ENCODE results near the gene BMPR1A.

BMPR1A gene

DNA sequence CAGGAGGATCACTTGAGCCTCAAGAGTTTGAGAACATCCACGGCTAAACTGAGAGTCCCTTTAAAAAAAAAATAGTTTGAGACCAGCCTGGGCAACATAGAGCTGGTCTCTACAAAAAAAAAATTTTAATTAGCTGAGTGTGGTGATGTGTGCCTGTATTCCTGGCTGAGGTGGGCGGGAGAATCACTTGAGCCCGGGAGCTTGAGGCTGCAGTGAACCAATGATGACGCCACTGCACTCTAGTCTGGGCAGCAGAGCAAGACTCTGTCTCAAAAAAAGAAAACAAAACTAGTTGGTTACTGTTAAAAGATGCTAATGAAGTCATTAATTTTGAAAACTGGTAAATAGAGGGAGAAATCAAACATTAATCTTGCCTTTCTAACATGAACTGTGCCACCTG lies 124.6 kb downstream of the BMPR1A start:
- H3K23ac ChIP-seq (ENCODE audit: low read length) = no peak overlapping the region
- H2AFZ ChIP-seq (ENCODE audit: insufficient read depth, low read length, poor library complexity) = no peak overlapping the region
- no peak overlapping the region for H3K4me3 ChIP-seq (ENCODE audit: low read depth, low read length)
- H3K18ac ChIP-seq (ENCODE audit: low read length) = no peak overlapping the region
- no peak overlapping the region for H3K14ac ChIP-seq (ENCODE audit: low read length)
- no peak overlapping the region for H2BK120ac ChIP-seq (ENCODE audit: insufficient read depth, low read length, poor library complexity)
- H3K4me1 ChIP-seq (ENCODE audit: control insufficient read depth in 1 of 2, insufficient read depth in 2 of 2, low read length in 2 of 2) = peaks cover 0 to 2% of the 10 kb centered on the region in 2 experiments
- H2AK5ac ChIP-seq (ENCODE audit: low read length) = no peak overlapping the region
- no peak overlapping the region for H4K91ac ChIP-seq (ENCODE audit: low read depth, low read length)
- no peak overlapping the region for H2BK12ac ChIP-seq (ENCODE audit: low read length)
- no peak for DNase-seq
- H3K27me3 ChIP-seq (ENCODE audit: insufficient read depth, low read length) = no peaks in the 10 kb centered on the region
- H3K36me3 ChIP-seq (ENCODE audit: control insufficient read depth in 1 of 2, insufficient read depth in 2 of 2, low read length in 2 of 2) = peaks cover 0 to 2% of the 10 kb centered on the region in 2 experiments
- H3K27ac ChIP-seq (ENCODE audit: low read depth, low read length) = no peak overlapping the region
- H3K9me3 ChIP-seq (ENCODE audit: insufficient read depth, low read depth, low read length) = no peaks in the 10 kb centered on the region
- H3K9ac ChIP-seq (ENCODE audit: low read length) = no peak overlapping the region
- no peaks in the 10 kb centered on the region for H3K79me2 ChIP-seq (ENCODE audit: control insufficient read depth, insufficient read depth, low read length, poor library complexity)
- peak overlapping the region; percentile 31 for H3K4ac ChIP-seq (ENCODE audit: low read depth, low read length)
- H4K12ac ChIP-seq (ENCODE audit: low read depth, low read length) = no peak overlapping the region
- no peak overlapping the region for H2BK5ac ChIP-seq (ENCODE audit: low read depth, low read length, poor library complexity)
- H3K79me1 ChIP-seq (ENCODE audit: low read length) = no peaks in the 10 kb centered on the region
- H3K4me2 ChIP-seq (ENCODE audit: low read length) = no peak overlapping the region
- WGBS (ENCODE audit: extremely low coverage, insufficient coverage, insufficient read length) = no CpG with 5 or more reads among the region's 4 CpGs
- no peak overlapping the region for H4K8ac ChIP-seq (ENCODE audit: low read depth, low read length)

DNA sequence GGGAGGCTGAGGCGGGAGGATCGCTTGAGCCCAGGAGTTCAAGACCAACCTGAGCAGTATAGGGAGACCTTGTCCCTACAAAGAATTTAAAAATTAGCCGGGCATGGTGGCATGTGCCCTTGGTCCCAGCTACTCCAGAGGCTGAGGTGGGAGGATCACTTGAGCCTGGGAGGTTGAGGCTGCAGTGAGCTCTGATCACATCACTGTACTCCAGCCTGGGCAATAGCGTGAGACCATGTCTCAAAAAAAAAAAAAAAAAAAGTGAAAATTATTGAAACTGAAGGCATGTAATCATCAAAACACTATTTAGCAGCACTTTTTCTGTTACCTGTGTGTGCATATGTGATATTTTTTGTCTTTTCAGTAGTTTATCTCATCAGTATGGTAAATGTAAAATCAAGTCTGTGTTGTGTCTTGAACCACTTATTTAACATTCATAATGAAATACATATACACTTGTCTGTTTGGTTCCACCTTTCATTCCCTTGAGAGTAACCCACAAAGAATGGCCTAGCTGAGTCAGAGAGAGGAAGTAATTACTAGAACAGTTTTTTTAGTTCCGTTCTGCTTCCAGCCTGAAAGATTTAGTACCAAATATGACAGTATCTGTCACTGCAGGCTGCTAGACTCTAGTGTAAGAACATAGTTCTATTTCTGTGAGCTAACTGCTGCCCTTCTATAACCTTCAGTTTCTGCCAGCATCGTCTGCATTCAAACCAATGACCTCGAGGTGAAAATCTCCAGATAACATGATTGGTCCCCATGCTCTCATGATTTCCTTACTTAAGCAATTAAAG lies 132.4 kb downstream of the BMPR1A start:
- Histone ChIP-seq H3K9me3 (ENCODE audit: insufficient read depth, low read depth, low read length) (no peaks in the 10 kb centered on the region), H3K23ac (ENCODE audit: low read length) (no peak overlapping the region), H3K14ac (ENCODE audit: low read length) (no peak overlapping the region), H2BK120ac (ENCODE audit: insufficient read depth, low read length, poor library complexity) (no peak overlapping the region), H4K12ac (ENCODE audit: low read depth, low read length) (no peak overlapping the region), H3K27me3 (ENCODE audit: insufficient read depth, low read length) (no peaks in the 10 kb centered on the region), H2BK12ac (ENCODE audit: low read length) (no peak overlapping the region), H3K9ac (ENCODE audit: low read length) (no peak overlapping the region), H3K27ac (ENCODE audit: low read depth, low read length) (no peak overlapping the region), H2BK5ac (ENCODE audit: low read depth, low read length, poor library complexity) (no peak overlapping the region), H3K18ac (ENCODE audit: low read length) (no peak overlapping the region), H3K4me1 (ENCODE audit: control insufficient read depth in 1 of 2, insufficient read depth in 2 of 2, low read length in 2 of 2) (peaks cover 3% of the 10 kb centered on the region in 2 experiments), H3K36me3 (ENCODE audit: control insufficient read depth in 1 of 2, insufficient read depth in 2 of 2, low read length in 2 of 2) (peaks cover 8 to 11% of the 10 kb centered on the region in 2 experiments), H3K79me2 (ENCODE audit: control insufficient read depth, insufficient read depth, low read length, poor library complexity) (no peaks in the 10 kb centered on the region), H3K79me1 (ENCODE audit: low read length) (peaks cover 2% of the 10 kb centered on the region), H3K4ac (ENCODE audit: low read depth, low read length) (no peak overlapping the region), H3K4me3 (ENCODE audit: low read depth, low read length) (no peak overlapping the region), H3K4me2 (ENCODE audit: low read length) (no peak overlapping the region), H4K91ac (ENCODE audit: low read depth, low read length) (no peak overlapping the region), H2AK5ac (ENCODE audit: low read length) (no peak overlapping the region), H2AFZ (ENCODE audit: insufficient read depth, low read length, poor library complexity) (no peak overlapping the region), H4K8ac (ENCODE audit: low read depth, low read length) (no peak overlapping the region)
- no CpG with 5 or more reads among the region's 7 CpGs for WGBS (ENCODE audit: extremely low coverage, insufficient coverage, insufficient read length)
- no peak for DNase-seq

DNA sequence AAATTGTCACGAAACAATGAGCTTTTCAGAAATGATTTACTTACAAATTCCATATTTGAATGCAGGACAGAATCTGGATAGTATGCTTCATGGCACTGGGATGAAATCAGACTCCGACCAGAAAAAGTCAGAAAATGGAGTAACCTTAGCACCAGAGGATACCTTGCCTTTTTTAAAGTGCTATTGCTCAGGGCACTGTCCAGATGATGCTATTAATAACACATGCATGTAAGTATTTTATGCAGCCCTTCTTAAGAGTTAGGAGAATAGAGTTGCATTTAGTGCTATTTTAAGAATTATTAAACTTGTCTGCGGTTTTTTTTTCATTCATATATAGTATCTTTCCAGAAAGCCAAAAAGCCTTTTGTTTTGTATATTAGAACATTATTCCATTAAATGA lies 133.6 kb downstream of the BMPR1A start:
- H3K18ac ChIP-seq (ENCODE audit: low read length) = no peak overlapping the region
- H3K4me2 ChIP-seq (ENCODE audit: low read length) = no peak overlapping the region
- H3K4me3 ChIP-seq (ENCODE audit: low read depth, low read length) = no peak overlapping the region
- peaks cover 3% of the 10 kb centered on the region in 2 experiments for H3K4me1 ChIP-seq (ENCODE audit: control insufficient read depth in 1 of 2, insufficient read depth in 2 of 2, low read length in 2 of 2)
- no peak for DNase-seq
- H4K91ac ChIP-seq (ENCODE audit: low read depth, low read length) = no peak overlapping the region
- H2BK5ac ChIP-seq (ENCODE audit: low read depth, low read length, poor library complexity) = no peak overlapping the region
- H3K27ac ChIP-seq (ENCODE audit: low read depth, low read length) = no peak overlapping the region
- no peak overlapping the region for H4K12ac ChIP-seq (ENCODE audit: low read depth, low read length)
- no peaks in the 10 kb centered on the region for H3K9me3 ChIP-seq (ENCODE audit: insufficient read depth, low read depth, low read length)
- H4K8ac ChIP-seq (ENCODE audit: low read depth, low read length) = no peak overlapping the region
- no peak overlapping the region for H2AK5ac ChIP-seq (ENCODE audit: low read length)
- no peak overlapping the region for H3K4ac ChIP-seq (ENCODE audit: low read depth, low read length)
- H3K79me2 ChIP-seq (ENCODE audit: control insufficient read depth, insufficient read depth, low read length, poor library complexity) = no peaks in the 10 kb centered on the region
- no peak overlapping the region for H2BK12ac ChIP-seq (ENCODE audit: low read length)
- no peaks in the 10 kb centered on the region for H3K27me3 ChIP-seq (ENCODE audit: insufficient read depth, low read length)
- H2BK120ac ChIP-seq (ENCODE audit: insufficient read depth, low read length, poor library complexity) = no peak overlapping the region
- no peak overlapping the region for H2AFZ ChIP-seq (ENCODE audit: insufficient read depth, low read length, poor library complexity)
- H3K14ac ChIP-seq (ENCODE audit: low read length) = no peak overlapping the region
- H3K9ac ChIP-seq (ENCODE audit: low read length) = no peak overlapping the region
- H3K79me1 ChIP-seq (ENCODE audit: low read length) = peaks cover 2% of the 10 kb centered on the region
- H3K23ac ChIP-seq (ENCODE audit: low read length) = no peak overlapping the region
- WGBS (ENCODE audit: extremely low coverage, insufficient coverage, insufficient read length) = no CpG with 5 or more reads among the region's 3 CpGs
- H3K36me3 ChIP-seq (ENCODE audit: control insufficient read depth in 1 of 2, insufficient read depth in 2 of 2, low read length in 2 of 2) = peaks cover 8 to 9% of the 10 kb centered on the region in 2 experiments

DNA sequence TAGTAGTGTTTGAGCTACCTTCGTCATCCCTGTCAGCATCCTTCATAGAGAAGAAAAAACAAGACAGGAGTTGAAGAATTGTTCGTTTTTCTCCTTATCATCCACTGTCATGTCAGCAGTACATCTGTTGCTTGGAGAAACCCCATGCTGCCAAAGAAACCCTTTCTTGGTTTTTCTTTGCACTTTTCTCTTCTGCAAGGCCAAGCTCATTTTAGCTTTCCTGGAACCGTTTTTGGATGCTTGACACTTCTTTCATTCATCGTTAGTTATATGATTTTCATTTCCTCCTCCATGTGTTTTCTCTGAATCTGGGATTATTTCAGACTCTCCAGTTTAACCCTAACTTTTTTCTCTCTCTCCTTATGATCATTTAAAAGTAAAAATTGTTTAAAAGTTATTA lies 142.1 kb downstream of the BMPR1A start:
- Histone ChIP-seq H4K12ac (ENCODE audit: low read depth, low read length) (no peak overlapping the region), H3K4ac (ENCODE audit: low read depth, low read length) (no peak overlapping the region), H3K27ac (ENCODE audit: low read depth, low read length) (no peak overlapping the region), H3K79me2 (ENCODE audit: control insufficient read depth, insufficient read depth, low read length, poor library complexity) (peaks cover 2% of the 10 kb centered on the region), H3K27me3 (ENCODE audit: insufficient read depth, low read length) (no peaks in the 10 kb centered on the region), H4K91ac (ENCODE audit: low read depth, low read length) (no peak overlapping the region), H3K4me2 (ENCODE audit: low read length) (no peak overlapping the region), H3K23ac (ENCODE audit: low read length) (no peak overlapping the region), H3K9me3 (ENCODE audit: insufficient read depth, low read depth, low read length) (no peaks in the 10 kb centered on the region), H2AK5ac (ENCODE audit: low read length) (no peak overlapping the region), H3K18ac (ENCODE audit: low read length) (no peak overlapping the region), H2AFZ (ENCODE audit: insufficient read depth, low read length, poor library complexity) (no peak overlapping the region), H3K4me3 (ENCODE audit: low read depth, low read length) (no peak overlapping the region), H3K79me1 (ENCODE audit: low read length) (no peaks in the 10 kb centered on the region), H3K4me1 (ENCODE audit: control insufficient read depth in 1 of 2, insufficient read depth in 2 of 2, low read length in 2 of 2) (no peaks in the 10 kb centered on the region), H3K14ac (ENCODE audit: low read length) (no peak overlapping the region), H3K9ac (ENCODE audit: low read length) (no peak overlapping the region), H2BK120ac (ENCODE audit: insufficient read depth, low read length, poor library complexity) (no peak overlapping the region), H2BK12ac (ENCODE audit: low read length) (no peak overlapping the region), H4K8ac (ENCODE audit: low read depth, low read length) (no peak overlapping the region), H2BK5ac (ENCODE audit: low read depth, low read length, poor library complexity) (no peak overlapping the region), H3K36me3 (ENCODE audit: control insufficient read depth in 1 of 2, insufficient read depth in 2 of 2, low read length in 2 of 2) (peaks cover 7 to 16% of the 10 kb centered on the region in 2 experiments)
- DNase-seq = no peak
- no CpG with 5 or more reads among the region's 4 CpGs for WGBS (ENCODE audit: extremely low coverage, insufficient coverage, insufficient read length)

All from trophoblast cell (in vitro differentiated cells and primary cell).